ENCODE results near the gene RPS25. TPM values are rescaled to one million over a fixed set of nuclear protein-coding genes. Genes with fewer than 3 reads are reported as not detected.

Gene RPS25
- total and polyA plus RNA-seq, 9 of the 15 experiments (the other 6 are each of a cell fraction or from before 2014, with no cell fraction given), result 1,553 to 5,486 (median 2,471) TPM

GRCh38 chr11:119057000-119057769 lies 39.0 kb upstream of the RPS25 start, which contains the start of gene HYOU1 (continued):
- TF ChIP-seq ZNF589 (CRISPR knock-in tag; IDR thresholded peaks at IDR 0.05; ENCODE audit: low read depth) (0 out of 2 replicates have a peak, but pooled peaks have one; percentile 40), USF2 (CRISPR knock-in tag; IDR thresholded peaks at IDR 0.05) (peak; percentile 43; the same call in 1 of the 2 replicates), ETV1 (tag; conservative IDR thresholded peaks at IDR 0.05; ENCODE audit: low read depth) (peak; percentile 94), GABPB1 (CRISPR knock-in tag; IDR thresholded peaks at IDR 0.05) (peak; percentile 88), HNRNPL (IDR thresholded peaks at IDR 0.05; ENCODE audit: low read depth, low read length) (peak; percentile 64; the same call in 1 of the 2 replicates), ZNF316 (IDR thresholded peaks at IDR 0.05) (no peak), ZC3H8 (IDR thresholded peaks at IDR 0.05) (no peak), CREB3L1 (IDR thresholded peaks at IDR 0.05; ENCODE audit: borderline replicate concordance, low read depth) (peak; percentile 92), BRCA1 (IDR thresholded peaks at IDR 0.05) (no peak), BRCA1 (CRISPR knock-in tag; IDR thresholded peaks at IDR 0.05) (no peak), NRF1 (conservative IDR thresholded peaks at IDR 0.05 in 1 of 2, IDR thresholded peaks at IDR 0.05 in 1 of 2) (peak; percentile 86 to 88), HBP1 (CRISPR knock-in tag; IDR thresholded peaks at IDR 0.05) (no peak), CTCF (IDR thresholded peaks at IDR 0.05 in 2 of 3, conservative IDR thresholded peaks at IDR 0.05 in 1 of 3; ENCODE audit: insufficient read depth in 2 of 3, low read depth in 1 of 3, low read length in 3 of 3) (peak; percentile 51 to 71 (median 54)), ZC3H4 (CRISPR knock-in tag; IDR thresholded peaks at IDR 0.05; ENCODE audit: borderline replicate concordance) (no peak), PREB (CRISPR knock-in tag; IDR thresholded peaks at IDR 0.05) (peak; percentile 79; the same call in 1 of the 2 replicates), RNF219 (CRISPR knock-in tag; IDR thresholded peaks at IDR 0.05) (no peak)

Data from K562 (cell line).